ENCODE measurements around the gene CTNNA2.

DNA sequence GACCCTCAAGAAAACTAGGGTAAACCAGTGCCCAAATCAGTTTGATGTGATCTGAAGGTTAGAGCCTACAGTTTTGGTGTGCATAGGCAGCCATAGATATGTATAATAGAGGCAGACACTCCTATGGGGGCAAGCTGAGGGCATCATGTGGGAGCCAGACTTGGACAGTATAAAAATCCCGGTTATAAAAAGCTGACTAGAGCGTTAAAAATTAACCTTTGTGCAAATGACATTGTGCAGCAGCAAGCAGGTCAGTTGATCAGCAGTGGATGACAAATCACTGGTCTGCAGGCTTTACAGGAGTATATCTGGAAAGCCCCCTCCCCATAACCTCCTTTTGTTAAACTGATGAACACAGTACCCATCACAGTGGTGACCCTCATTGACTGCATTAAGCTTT is 107.8 kb downstream of the CTNNA2 start:
- no peak for TF ChIP-seq CTCF (IDR thresholded peaks at IDR 0.05)
- TF ChIP-seq EP300 (IDR thresholded peaks at IDR 0.05) = no peak
